Measurements from ENCODE around the gene DCAF10. TPM values are rescaled to one million over a fixed set of nuclear protein-coding genes. Genes with fewer than 3 reads are reported as not detected.
"Not testable (repeated sequence)": the region's sequence is repeated elsewhere in the genome, so short reads cannot be mapped to it uniquely, and the experiment has no call there.

DCAF10 gene
- total RNA-seq, 1 experiment from 2014 or later, result 6.7 TPM

GRCh38 chr9:37784616-37785483, 15.7 kb upstream of the DCAF10 start, which contains the start of gene EXOSC3:
TSS of gene EXOSC3 (minus strand) at chr9:37785064. CDS start at chr9:37785044, 20 bp downstream.
- H3K27me3 ChIP-seq, result no peaks in the 10 kb centered on the region
- H3K9me3 ChIP-seq, result no peaks in the 10 kb centered on the region
- H3K36me3 ChIP-seq, result peaks cover 36% of the 10 kb centered on the region
- H3K4me3 ChIP-seq, result peak within 1 kb of the TSS; percentile 81
- peak; percentile 87 for DNase-seq

GRCh38 chr9:37787059-37787458, 13.5 kb upstream of the DCAF10 start:
- Histone ChIP-seq H3K4me3 (no peak overlapping the region), H3K9me3 (no peaks in the 10 kb centered on the region), H3K27me3 (no peaks in the 10 kb centered on the region), H3K36me3 (peaks cover 17% of the 10 kb centered on the region)
- no peak for DNase-seq

- Histone ChIP-seq H3K9me3 (no peaks in the 10 kb centered on the region), H3K4me3 (no peak overlapping the region), H3K27me3 (no peaks in the 10 kb centered on the region), H3K36me3 (peaks cover 5% of the 10 kb centered on the region)
- no peak for DNase-seq
Observed at GRCh38 chr9:37788332-37788731, 12.3 kb upstream of the DCAF10 start.

- Histone ChIP-seq H3K4me3 (no peak overlapping the region), H3K9me3 (no peaks in the 10 kb centered on the region), H3K36me3 (no peaks in the 10 kb centered on the region), H3K27me3 (no peaks in the 10 kb centered on the region)
- DNase-seq, result no peak
Observed at GRCh38 chr9:37790096-37790495, 10.5 kb upstream of the DCAF10 start.

GRCh38 chr9:37792122-37792521, 8.5 kb upstream of the DCAF10 start:
- H3K4me3 ChIP-seq, result no peak overlapping the region
- no peaks in the 10 kb centered on the region for H3K27me3 ChIP-seq
- no peak for DNase-seq
- H3K9me3 ChIP-seq, result no peaks in the 10 kb centered on the region
- no peaks in the 10 kb centered on the region for H3K36me3 ChIP-seq

GRCh38 chr9:37796232-37796631, 4.4 kb upstream of the DCAF10 start:
- Histone ChIP-seq H3K36me3 (no peaks in the 10 kb centered on the region), H3K4me3 (no peak overlapping the region), H3K9me3 (no peaks in the 10 kb centered on the region), H3K27me3 (no peaks in the 10 kb centered on the region)
- DNase-seq, result no peak

- H3K27me3 ChIP-seq, result no peaks in the 10 kb centered on the region
- H3K36me3 ChIP-seq, result peaks cover 3% of the 10 kb centered on the region
- H3K4me3 ChIP-seq, result no peak overlapping the region
- H3K9me3 ChIP-seq, result no peaks in the 10 kb centered on the region
- DNase-seq, result no peak
Observed at GRCh38 chr9:37798677-37799076, 1.9 kb upstream of the DCAF10 start.

GRCh38 chr9:37801287-37801850, 772 bp downstream of the DCAF10 start:
- peak overlapping the region; percentile 79 for H3K4me3 ChIP-seq
- H3K9me3 ChIP-seq, result no peaks in the 10 kb centered on the region
- H3K36me3 ChIP-seq, result peaks cover 6% of the 10 kb centered on the region
- peak; percentile 50 for DNase-seq
- H3K27me3 ChIP-seq, result no peaks in the 10 kb centered on the region

GRCh38 chr9:37801959-37802711, 1.5 kb downstream of the DCAF10 start:
- Histone ChIP-seq H3K36me3 (peaks cover 6% of the 10 kb centered on the region), H3K9me3 (no peaks in the 10 kb centered on the region), H3K4me3 (peak overlapping the region; percentile 79), H3K27me3 (no peaks in the 10 kb centered on the region)
- no peak for DNase-seq

- no peaks in the 10 kb centered on the region for H3K9me3 ChIP-seq
- H3K36me3 ChIP-seq, result peaks cover 6% of the 10 kb centered on the region
- H3K4me3 ChIP-seq, result no peak overlapping the region
- H3K27me3 ChIP-seq, result no peaks in the 10 kb centered on the region
- no peak for DNase-seq
Observed at GRCh38 chr9:37806271-37806670, 5.7 kb downstream of the DCAF10 start.

- not testable (repeated sequence) for H3K4me3 ChIP-seq, H3K36me3 ChIP-seq, H3K9me3 ChIP-seq, H3K27me3 ChIP-seq, DNase-seq
Observed at GRCh38 chr9:37809676-37810075, 9.1 kb downstream of the DCAF10 start.

- H3K9me3 ChIP-seq, result no peaks in the 10 kb centered on the region
- no peaks in the 10 kb centered on the region; the same call in none of the 2 replicates for H3K36me3 ChIP-seq
- H3K4me3 ChIP-seq, result no peak overlapping the region
- no peaks in the 10 kb centered on the region for H3K27me3 ChIP-seq
- DNase-seq, result no peak
Observed at GRCh38 chr9:37811906-37812476, 11.4 kb downstream of the DCAF10 start.

GRCh38 chr9:37812773-37813379, 12.3 kb downstream of the DCAF10 start:
- Histone ChIP-seq H3K36me3 (no peaks in the 10 kb centered on the region; the same call in none of the 2 replicates), H3K9me3 (no peaks in the 10 kb centered on the region)
- DNase-seq, result no peak

GRCh38 chr9:37818849-37819248, 18.3 kb downstream of the DCAF10 start:
- no peak for DNase-seq
- Histone ChIP-seq H3K27me3 (no peaks in the 10 kb centered on the region), H3K9me3 (no peaks in the 10 kb centered on the region), H3K4me3 (no peak overlapping the region), H3K36me3 (peaks cover 19% of the 10 kb centered on the region)

More at GRCh38 chr9:37812773-37813379, 12.3 kb downstream of the DCAF10 start:
- Histone ChIP-seq H3K27me3 (no peaks in the 10 kb centered on the region), H3K4me3 (no peak overlapping the region)

- Histone ChIP-seq H3K9me3 (no peaks in the 10 kb centered on the region), H3K27me3 (no peaks in the 10 kb centered on the region), H3K4me3 (no peak overlapping the region), H3K36me3 (peaks cover 23% of the 10 kb centered on the region)
- no peak for DNase-seq
Observed at GRCh38 chr9:37820142-37820541, 19.5 kb downstream of the DCAF10 start.

GRCh38 chr9:37825174-37825573, 24.6 kb downstream of the DCAF10 start:
- not testable (repeated sequence) for DNase-seq, H3K27me3 ChIP-seq, H3K9me3 ChIP-seq, H3K4me3 ChIP-seq
- peaks cover 18% of the 10 kb centered on the region for H3K36me3 ChIP-seq
